HT-29 (cell line): ENCODE results near the gene MMP11. TPM values are rescaled to one million over a fixed set of nuclear protein-coding genes. Genes with fewer than 3 reads are reported as not detected.

Experiments
- DNase-seq: peaks from one replicate; pipeline ENCODE4 v3.0.0-alpha.2; 2015; ENCODE audit warnings: low spot score
- total RNA-seq: library from RNA; depleted of rRNA; stranded (reverse); fragments of >200 nt; shearing (Covaris generic); gene quantifications from 2 replicates; pipeline ENCODE4 v1.2.3, GENCODE V29; 2014; rRNA removed

MMP11 gene
- total RNA-seq, 1 experiment from 2014 or later, result 0.89 TPM

- no peak for DNase-seq
Observed at GRCh38 chr22:23829845-23830372, 57.3 kb downstream of the MMP11 start.

- no peak for DNase-seq
Observed at GRCh38 chr22:23831261-23831660, 58.6 kb downstream of the MMP11 start.

- no peak for DNase-seq
Observed at GRCh38 chr22:23831781-23832180, 59.1 kb downstream of the MMP11 start.

GRCh38 chr22:23832226-23833016 lies 59.8 kb downstream of the MMP11 start:
- DNase-seq, result no peak

DNA sequence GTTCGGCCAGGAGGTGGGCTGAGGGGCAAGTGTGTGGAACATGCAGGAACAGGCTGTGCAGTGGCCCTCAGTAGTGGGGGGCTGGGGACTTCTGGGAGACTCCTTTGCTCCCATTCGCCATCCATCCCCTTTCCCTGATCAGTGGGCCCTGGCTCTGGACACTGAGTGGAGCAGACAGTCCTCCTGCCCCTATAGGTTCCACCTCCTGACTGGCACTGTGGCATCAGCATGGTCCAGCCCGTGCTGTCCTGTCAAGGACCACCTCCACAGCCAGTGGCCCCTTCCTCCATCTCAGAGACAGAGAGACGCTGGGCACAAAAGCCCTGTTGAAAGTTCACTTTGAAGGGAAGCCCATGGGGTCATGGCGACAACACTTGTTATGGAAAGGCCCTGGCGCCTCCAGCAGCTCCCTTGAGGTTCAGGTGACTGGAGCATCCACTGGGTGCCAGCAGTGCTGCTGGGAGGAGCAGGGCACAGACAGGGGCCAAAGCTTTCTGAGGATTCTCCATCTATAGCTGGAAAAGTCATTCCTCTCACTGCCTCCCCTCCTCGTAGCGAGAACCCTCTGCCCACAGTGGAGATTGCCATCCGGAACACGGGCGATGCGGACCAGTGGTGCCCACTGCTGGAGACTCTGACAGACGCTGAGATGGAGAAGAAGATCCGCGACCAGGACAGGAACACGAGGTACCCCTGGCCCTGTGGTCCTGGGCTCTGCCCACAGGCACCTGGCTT lies 60.5 kb downstream of the MMP11 start:
- DNase-seq, result no peak

Other genes starting within 250 kb of the MMP11 start
- not detected in 2 replicates for gene IGLL1, start 192.6 kb upstream of the MMP11 start, total RNA-seq
- not detected in 2 replicates for gene DRICH1, start 140.5 kb upstream of the MMP11 start, total RNA-seq
- not detected in 2 replicates for gene RGL4, start 81.8 kb upstream of the MMP11 start, total RNA-seq
- 1.4 and 1.5 TPM in 2 replicates for gene ZNF70, start 21.7 kb upstream of the MMP11 start, total RNA-seq
- gene VPREB3, start 18.4 kb upstream of the MMP11 start, total RNA-seq, result not detected in 2 replicates
- not detected in 2 replicates for gene C22orf15, start 9.9 kb upstream of the MMP11 start, total RNA-seq
- 32.9 and 53.4 TPM in 2 replicates for gene CHCHD10, start 4.9 kb upstream of the MMP11 start, total RNA-seq
- 67.6 and 107 TPM in 2 replicates for gene SMARCB1, start 14.1 kb downstream of the MMP11 start, total RNA-seq
- gene DERL3, start 66.2 kb downstream of the MMP11 start, total RNA-seq, result 0.79 and 0.91 TPM in 2 replicates
- 7.7 and 9.7 TPM in 2 replicates for gene SLC2A11, start 85.0 kb downstream of the MMP11 start, total RNA-seq
- 875 and 977 TPM in 2 replicates for gene MIF, start 121.5 kb downstream of the MMP11 start, total RNA-seq
- 0.70 and 0.89 TPM in 2 replicates for gene GSTT2B, start 188.3 kb downstream of the MMP11 start, total RNA-seq
- gene DDTL, start 194.0 kb downstream of the MMP11 start, total RNA-seq, result 0.51 and 2.8 TPM in 2 replicates
- 326 and 334 TPM in 2 replicates for gene DDT, start 201.6 kb downstream of the MMP11 start, total RNA-seq
- 0.15 TPM in 1 of 2 replicates, not detected in the other for gene GSTT2, start 207.3 kb downstream of the MMP11 start, total RNA-seq
- gene GSTT4, start 232.6 kb downstream of the MMP11 start, total RNA-seq, result not detected in 2 replicates
- gene CABIN1, start 238.5 kb downstream of the MMP11 start, total RNA-seq, result 37.1 and 51.2 TPM in 2 replicates